ENCODE measurements around the gene APBA2.

The APBA2 gene

DNA sequence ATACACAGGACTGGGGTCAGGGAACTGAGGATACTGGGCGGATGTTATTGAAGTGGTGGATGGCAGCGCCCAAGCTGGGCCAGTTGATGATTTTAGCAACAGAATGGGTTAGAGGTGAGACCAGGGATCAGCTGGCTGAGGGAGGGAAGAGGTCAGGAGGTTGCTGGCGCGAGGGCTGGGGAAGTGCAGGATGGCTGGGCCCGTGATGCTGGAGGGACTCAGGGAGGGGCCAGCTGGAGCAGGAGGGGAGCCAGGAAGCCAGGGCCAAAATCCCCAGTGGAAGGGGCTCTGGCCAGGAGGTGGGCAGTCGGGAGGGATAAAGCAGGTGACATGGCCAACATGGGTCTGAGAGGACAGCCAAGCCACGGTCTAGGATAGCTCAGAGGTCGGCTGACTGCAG, 205.9 kb downstream of the APBA2 start:
- no peak overlapping the region for H3K9ac ChIP-seq (ENCODE audit: low read length)
- no peaks in the 10 kb centered on the region for H3K4me1 ChIP-seq (ENCODE audit: control insufficient read depth, insufficient read depth, low read length)
- no peaks in the 10 kb centered on the region for H3K9me3 ChIP-seq (ENCODE audit: control insufficient read depth, low read length)
- H3K36me3 ChIP-seq (ENCODE audit: control insufficient read depth, insufficient read depth, low read length) = no peaks in the 10 kb centered on the region
- H3K27me3 ChIP-seq (ENCODE audit: control insufficient read depth, insufficient read depth, low read length) = no peaks in the 10 kb centered on the region
- no peak overlapping the region for H3K4me3 ChIP-seq (ENCODE audit: low read length)

DNA sequence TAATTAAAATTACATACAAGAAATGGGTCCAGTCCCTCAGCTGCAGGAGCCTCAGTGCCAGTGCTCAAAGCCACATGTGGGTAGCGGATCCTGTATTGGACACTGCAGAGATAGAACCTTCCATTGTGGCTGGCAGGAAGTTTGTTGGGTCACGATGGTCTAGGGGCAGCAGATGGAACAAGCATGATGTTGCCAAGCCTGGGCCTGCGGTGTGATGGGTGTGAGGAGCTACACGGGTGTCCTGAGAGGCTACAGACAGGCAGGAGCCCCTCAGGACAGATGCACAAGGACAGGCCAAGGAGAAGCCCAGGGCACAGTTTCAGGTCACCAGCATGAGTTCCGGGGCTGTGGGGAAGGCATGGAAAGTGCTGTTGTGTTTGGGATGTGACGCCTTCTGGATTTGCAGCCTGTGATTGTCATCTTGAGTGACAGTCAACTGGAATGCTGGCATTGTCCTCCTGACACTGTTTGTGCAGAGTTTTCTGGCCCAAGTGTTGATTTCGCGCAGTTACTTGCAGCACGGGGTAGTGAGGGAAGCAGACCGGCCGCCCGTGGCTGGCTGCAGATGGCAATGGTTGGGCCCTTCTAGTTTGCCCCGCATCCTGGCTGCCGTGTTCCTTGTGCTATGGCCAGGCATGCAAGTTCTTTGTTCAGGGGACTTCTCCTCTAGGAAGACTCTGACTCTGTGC, 206.7 kb downstream of the APBA2 start:
- Histone ChIP-seq H3K27me3 (ENCODE audit: control insufficient read depth, insufficient read depth, low read length) (no peaks in the 10 kb centered on the region), H3K36me3 (ENCODE audit: control insufficient read depth, insufficient read depth, low read length) (no peaks in the 10 kb centered on the region), H3K4me3 (ENCODE audit: low read length) (no peak overlapping the region), H3K9me3 (ENCODE audit: control insufficient read depth, low read length) (no peaks in the 10 kb centered on the region), H3K9ac (ENCODE audit: low read length) (no peak overlapping the region), H3K4me1 (ENCODE audit: control insufficient read depth, insufficient read depth, low read length) (no peaks in the 10 kb centered on the region)

DNA sequence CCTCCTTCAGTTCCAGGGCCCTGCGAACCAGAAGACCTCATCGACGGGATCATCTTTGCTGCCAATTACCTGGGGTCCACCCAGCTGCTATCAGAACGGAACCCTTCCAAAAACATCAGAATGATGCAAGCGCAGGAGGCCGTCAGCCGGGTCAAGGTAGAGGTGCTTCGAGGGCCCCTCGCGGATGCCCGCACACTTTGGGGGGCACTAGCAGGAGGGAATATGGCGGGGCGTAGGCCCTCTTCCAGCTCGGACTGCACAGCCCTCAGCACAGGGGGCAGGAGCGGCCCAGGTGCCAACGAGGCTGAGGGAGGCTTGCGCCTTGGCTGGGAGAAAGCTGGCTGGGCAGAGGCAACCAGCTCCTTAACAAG, 207.3 kb downstream of the APBA2 start:
- H3K9me3 ChIP-seq (ENCODE audit: control insufficient read depth, low read length) = no peaks in the 10 kb centered on the region
- H3K9ac ChIP-seq (ENCODE audit: low read length) = no peak overlapping the region
- no peak overlapping the region for H3K4me3 ChIP-seq (ENCODE audit: low read length)
- H3K27me3 ChIP-seq (ENCODE audit: control insufficient read depth, insufficient read depth, low read length) = no peaks in the 10 kb centered on the region
- no peaks in the 10 kb centered on the region for H3K36me3 ChIP-seq (ENCODE audit: control insufficient read depth, insufficient read depth, low read length)
- no peaks in the 10 kb centered on the region for H3K4me1 ChIP-seq (ENCODE audit: control insufficient read depth, insufficient read depth, low read length)

DNA sequence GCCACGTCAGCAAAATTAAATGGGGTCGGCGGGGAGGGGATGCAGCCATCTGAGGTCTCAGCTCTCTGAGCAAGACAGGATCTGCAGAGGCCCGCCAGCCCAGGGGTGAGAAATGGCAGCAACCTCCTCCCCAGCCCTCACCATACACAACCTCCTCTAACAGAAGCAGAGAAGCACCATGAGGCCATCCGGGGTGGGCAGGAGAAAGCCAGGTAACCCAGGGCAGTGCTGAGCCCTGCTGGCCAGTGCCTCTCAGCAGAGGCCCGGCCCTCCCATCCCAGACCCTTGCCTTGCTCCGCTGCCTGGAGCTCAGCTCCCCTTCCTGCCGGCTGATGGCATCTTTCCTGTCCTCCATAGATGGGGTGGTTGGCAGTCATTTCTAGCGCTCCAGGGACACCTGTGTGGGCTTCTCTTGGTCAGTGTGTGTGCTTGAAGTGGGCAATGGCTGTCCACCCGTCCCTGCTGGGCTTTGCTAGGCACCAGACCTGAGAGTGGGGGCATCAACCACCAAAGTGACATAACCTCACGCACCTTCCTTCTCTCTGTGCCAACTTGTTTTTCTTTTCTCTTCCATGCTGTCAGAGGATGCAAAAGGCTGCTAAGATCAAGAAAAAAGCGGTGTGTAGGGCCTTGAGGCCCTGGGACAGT, 208.0 kb downstream of the APBA2 start:
- Histone ChIP-seq H3K9ac (ENCODE audit: low read length) (no peak overlapping the region), H3K9me3 (ENCODE audit: control insufficient read depth, low read length) (no peaks in the 10 kb centered on the region), H3K36me3 (ENCODE audit: control insufficient read depth, insufficient read depth, low read length) (no peaks in the 10 kb centered on the region), H3K4me1 (ENCODE audit: control insufficient read depth, insufficient read depth, low read length) (no peaks in the 10 kb centered on the region), H3K27me3 (ENCODE audit: control insufficient read depth, insufficient read depth, low read length) (no peaks in the 10 kb centered on the region), H3K4me3 (ENCODE audit: low read length) (no peak overlapping the region)

DNA sequence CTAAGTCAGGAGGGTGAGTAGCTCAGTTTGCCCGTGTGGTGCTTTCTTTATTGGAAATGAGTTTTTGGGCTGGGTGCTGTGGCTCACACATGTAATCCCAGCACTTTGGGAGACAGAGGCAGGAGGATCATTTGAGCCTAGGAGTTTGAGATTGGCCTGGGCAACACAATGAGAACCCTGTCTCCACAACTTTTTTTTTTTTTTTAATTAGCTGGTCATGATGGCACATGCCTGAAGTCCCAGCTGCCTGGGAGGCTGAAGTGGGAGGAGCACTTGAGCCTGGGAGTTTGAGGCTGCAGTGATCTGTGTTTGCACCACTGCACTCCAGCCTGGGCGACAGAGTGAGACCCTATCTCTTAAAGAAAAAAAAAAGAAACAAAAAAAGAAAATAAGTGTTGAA, 208.9 kb downstream of the APBA2 start:
- no peaks in the 10 kb centered on the region for H3K4me1 ChIP-seq (ENCODE audit: control insufficient read depth, insufficient read depth, low read length)
- H3K27me3 ChIP-seq (ENCODE audit: control insufficient read depth, insufficient read depth, low read length) = no peaks in the 10 kb centered on the region
- no peaks in the 10 kb centered on the region for H3K9me3 ChIP-seq (ENCODE audit: control insufficient read depth, low read length)
- no peaks in the 10 kb centered on the region for H3K36me3 ChIP-seq (ENCODE audit: control insufficient read depth, insufficient read depth, low read length)
- H3K4me3 ChIP-seq (ENCODE audit: low read length) = no peak overlapping the region
- no peak overlapping the region for H3K9ac ChIP-seq (ENCODE audit: low read length)

DNA sequence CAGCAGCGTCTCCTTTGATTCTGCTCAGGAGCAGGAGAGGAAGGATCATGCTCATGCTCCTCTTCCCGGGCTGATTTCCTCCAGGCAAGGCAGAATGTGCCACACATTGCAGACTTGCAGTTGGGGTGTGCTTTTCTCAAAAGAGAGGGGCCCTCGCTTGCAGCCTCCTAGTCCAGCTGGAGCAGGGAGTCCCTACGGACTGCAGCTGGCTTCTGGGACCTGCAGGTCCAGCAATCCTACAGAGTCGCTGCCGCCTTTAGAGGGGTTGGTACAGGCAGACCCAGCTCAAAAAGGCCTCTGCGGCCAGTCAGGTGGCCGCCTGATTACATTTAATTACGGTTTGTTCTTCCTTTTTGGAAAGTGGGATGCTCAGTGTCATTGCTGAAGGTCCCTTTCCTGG, 210.0 kb downstream of the APBA2 start:
- no peaks in the 10 kb centered on the region for H3K36me3 ChIP-seq (ENCODE audit: control insufficient read depth, insufficient read depth, low read length)

DNA sequence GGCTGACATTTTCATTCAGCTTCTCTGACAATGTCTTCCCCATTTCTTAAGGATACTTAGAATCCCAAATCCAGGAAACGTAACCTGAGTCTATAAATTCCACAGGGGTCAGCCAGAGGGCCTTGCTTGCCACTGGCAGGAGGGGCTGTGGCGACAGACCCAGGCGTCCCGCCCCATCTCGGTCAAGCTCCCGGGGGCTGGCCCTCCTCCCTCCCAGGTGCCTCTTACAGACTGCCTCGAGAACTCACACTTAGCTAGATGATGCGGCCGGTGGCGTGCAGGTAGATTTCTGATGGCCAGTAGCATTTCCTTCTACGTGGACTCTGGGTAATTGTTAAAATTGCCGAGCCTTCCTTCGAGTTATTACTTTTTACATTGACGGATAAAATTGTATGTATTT, 211.4 kb downstream of the APBA2 start:
- H3K9ac ChIP-seq (ENCODE audit: low read length) = no peak overlapping the region
- H3K4me1 ChIP-seq (ENCODE audit: control insufficient read depth, insufficient read depth, low read length) = no peaks in the 10 kb centered on the region
- no peaks in the 10 kb centered on the region for H3K27me3 ChIP-seq (ENCODE audit: control insufficient read depth, insufficient read depth, low read length)
- no peaks in the 10 kb centered on the region for H3K9me3 ChIP-seq (ENCODE audit: control insufficient read depth, low read length)
- no peak overlapping the region for H3K4me3 ChIP-seq (ENCODE audit: low read length)
- no peaks in the 10 kb centered on the region for H3K36me3 ChIP-seq (ENCODE audit: control insufficient read depth, insufficient read depth, low read length)

More for the DNA sequence above, 210.0 kb downstream of the APBA2 start:
- Histone ChIP-seq H3K27me3 (ENCODE audit: control insufficient read depth, insufficient read depth, low read length) (no peaks in the 10 kb centered on the region), H3K4me1 (ENCODE audit: control insufficient read depth, insufficient read depth, low read length) (no peaks in the 10 kb centered on the region), H3K9ac (ENCODE audit: low read length) (no peak overlapping the region), H3K9me3 (ENCODE audit: control insufficient read depth, low read length) (no peaks in the 10 kb centered on the region), H3K4me3 (ENCODE audit: low read length) (no peak overlapping the region)

DNA sequence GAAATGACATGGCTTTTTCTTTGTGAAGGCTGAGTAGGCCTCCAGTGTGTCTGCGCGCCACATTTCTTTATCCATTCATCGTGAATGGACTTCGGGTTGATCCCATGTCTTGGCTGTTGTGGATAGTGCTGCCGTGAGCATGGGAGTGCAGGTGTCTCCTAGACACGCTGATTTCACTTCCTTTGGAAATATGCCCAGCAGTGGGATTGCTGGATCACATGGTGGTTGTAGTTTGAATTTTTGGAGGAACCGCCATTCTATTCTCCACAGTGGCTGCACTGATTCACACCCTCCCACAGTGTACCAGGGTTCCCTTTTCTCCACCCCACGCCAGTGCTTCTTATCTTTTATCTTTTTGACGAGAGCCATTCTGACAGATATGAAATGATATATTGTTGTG, 212.2 kb downstream of the APBA2 start:
- H3K4me1 ChIP-seq (ENCODE audit: control insufficient read depth, insufficient read depth, low read length) = no peaks in the 10 kb centered on the region
- H3K36me3 ChIP-seq (ENCODE audit: control insufficient read depth, insufficient read depth, low read length) = no peaks in the 10 kb centered on the region
- H3K9ac ChIP-seq (ENCODE audit: low read length) = no peak overlapping the region
- H3K27me3 ChIP-seq (ENCODE audit: control insufficient read depth, insufficient read depth, low read length) = peaks cover 3% of the 10 kb centered on the region
- H3K4me3 ChIP-seq (ENCODE audit: low read length) = no peak overlapping the region
- no peaks in the 10 kb centered on the region for H3K9me3 ChIP-seq (ENCODE audit: control insufficient read depth, low read length)

DNA sequence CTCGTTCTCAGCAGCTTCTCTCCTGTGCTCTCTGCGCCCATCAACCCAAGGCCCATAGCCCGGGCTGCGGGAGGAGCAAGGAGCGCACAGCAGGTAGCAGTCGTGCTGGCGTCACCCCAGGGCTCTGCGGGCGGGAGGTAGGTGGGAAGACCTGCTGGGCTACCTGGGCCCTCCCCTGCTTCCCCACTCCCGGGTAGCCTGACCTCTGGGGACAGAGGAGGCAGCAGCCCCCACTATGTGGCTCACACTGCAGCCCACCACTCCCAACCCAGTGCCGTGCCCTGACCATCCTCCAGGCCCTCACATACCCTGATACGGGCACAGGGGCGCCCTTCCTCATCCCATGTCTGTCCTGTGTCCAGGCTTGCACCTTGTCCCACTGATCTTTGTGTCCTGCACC, 212.9 kb downstream of the APBA2 start:
- Histone ChIP-seq H3K4me1 (ENCODE audit: control insufficient read depth, insufficient read depth, low read length) (no peaks in the 10 kb centered on the region), H3K36me3 (ENCODE audit: control insufficient read depth, insufficient read depth, low read length) (no peaks in the 10 kb centered on the region), H3K4me3 (ENCODE audit: low read length) (no peak overlapping the region), H3K27me3 (ENCODE audit: control insufficient read depth, insufficient read depth, low read length) (peaks cover 4% of the 10 kb centered on the region), H3K9me3 (ENCODE audit: control insufficient read depth, low read length) (no peaks in the 10 kb centered on the region), H3K9ac (ENCODE audit: low read length) (no peak overlapping the region)

DNA sequence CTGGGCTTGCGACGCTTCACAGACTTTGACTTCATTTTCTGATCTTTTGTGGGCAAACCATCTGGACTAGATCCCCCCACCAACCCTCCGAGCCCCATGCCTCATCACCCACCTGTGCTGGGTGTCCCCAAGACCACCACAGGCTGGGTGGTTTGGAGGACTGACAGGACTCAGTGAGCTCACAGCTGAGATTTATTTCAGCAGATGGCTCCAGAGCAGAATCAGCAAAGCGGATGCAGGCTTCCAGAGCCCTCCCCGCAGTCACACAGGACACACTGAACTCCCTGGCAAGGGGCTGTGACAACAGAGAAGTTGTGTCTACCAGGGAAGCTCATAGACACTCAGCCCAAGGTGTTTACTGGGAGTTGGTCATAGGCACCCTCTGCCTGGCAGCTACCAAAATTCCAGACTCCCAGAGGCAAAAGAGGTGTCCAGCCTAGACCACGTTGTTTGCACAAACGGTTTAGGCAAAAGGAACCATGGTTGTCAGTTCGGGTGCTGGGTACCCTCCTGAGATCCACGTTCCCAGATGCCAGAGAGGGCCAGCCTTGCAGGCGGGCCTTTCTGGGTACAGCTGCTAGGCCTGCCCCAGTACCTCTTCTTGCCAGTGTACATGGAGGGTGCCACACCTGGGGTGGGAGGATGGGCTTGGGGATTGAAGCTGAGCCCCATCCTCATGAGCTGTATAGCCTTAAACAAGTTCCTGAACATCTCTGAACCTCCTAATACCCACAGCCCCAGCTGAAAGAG, 213.5 kb downstream of the APBA2 start:
- Histone ChIP-seq H3K27me3 (ENCODE audit: control insufficient read depth, insufficient read depth, low read length) (peaks cover 4% of the 10 kb centered on the region), H3K36me3 (ENCODE audit: control insufficient read depth, insufficient read depth, low read length) (no peaks in the 10 kb centered on the region), H3K9me3 (ENCODE audit: control insufficient read depth, low read length) (no peaks in the 10 kb centered on the region), H3K4me1 (ENCODE audit: control insufficient read depth, insufficient read depth, low read length) (no peaks in the 10 kb centered on the region), H3K9ac (ENCODE audit: low read length) (no peak overlapping the region), H3K4me3 (ENCODE audit: low read length) (no peak overlapping the region)

DNA sequence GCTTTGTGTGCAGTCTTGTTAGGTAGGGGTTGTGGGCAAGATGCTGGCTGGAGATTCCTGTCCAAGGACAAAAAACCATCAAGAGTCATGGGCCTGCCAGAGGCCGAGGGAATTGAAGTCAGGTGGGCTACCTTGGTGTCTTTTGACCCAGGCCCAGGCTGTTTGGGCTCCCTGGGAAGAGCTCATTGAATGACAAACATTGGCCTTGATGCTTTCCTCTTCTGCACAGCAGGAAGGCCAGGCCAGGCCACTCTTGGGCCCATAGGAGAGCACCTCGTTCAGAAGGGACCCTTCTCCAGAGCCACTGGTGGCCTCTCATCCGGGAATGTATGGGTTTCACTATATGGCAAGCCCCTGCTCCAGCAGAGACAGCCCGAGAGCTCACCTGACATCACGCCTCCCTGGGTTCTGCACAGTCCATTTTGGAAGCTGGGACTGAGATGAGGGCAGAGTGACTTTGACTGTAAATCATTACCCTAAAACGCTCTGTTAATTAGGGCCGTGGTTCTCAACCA, 214.8 kb downstream of the APBA2 start:
- no peaks in the 10 kb centered on the region for H3K36me3 ChIP-seq (ENCODE audit: control insufficient read depth, insufficient read depth, low read length)
- H3K4me1 ChIP-seq (ENCODE audit: control insufficient read depth, insufficient read depth, low read length) = no peaks in the 10 kb centered on the region
- no peaks in the 10 kb centered on the region for H3K9me3 ChIP-seq (ENCODE audit: control insufficient read depth, low read length)
- H3K4me3 ChIP-seq (ENCODE audit: low read length) = no peak overlapping the region
- peaks cover 4% of the 10 kb centered on the region for H3K27me3 ChIP-seq (ENCODE audit: control insufficient read depth, insufficient read depth, low read length)
- H3K9ac ChIP-seq (ENCODE audit: low read length) = no peak overlapping the region

DNA sequence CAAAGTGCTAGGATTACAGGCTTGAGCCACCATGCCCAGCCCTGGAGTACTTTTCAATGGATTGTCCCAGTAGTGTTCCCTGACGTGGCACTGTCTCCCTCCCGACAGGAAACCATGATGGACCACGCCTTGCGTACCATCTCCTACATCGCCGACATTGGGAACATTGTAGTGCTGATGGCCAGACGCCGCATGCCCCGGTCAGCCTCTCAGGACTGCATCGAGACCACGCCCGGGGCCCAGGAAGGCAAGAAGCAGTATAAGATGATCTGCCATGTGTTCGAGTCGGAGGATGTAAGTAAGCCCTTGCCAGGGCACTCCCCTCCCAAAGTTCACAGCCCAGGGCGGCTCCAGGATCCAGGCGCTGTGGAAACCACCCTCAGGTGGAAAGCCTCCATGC, 215.7 kb downstream of the APBA2 start:
- no peaks in the 10 kb centered on the region for H3K9me3 ChIP-seq (ENCODE audit: control insufficient read depth, low read length)
- no peak overlapping the region for H3K9ac ChIP-seq (ENCODE audit: low read length)
- H3K27me3 ChIP-seq (ENCODE audit: control insufficient read depth, insufficient read depth, low read length) = peaks cover 4% of the 10 kb centered on the region
- no peaks in the 10 kb centered on the region for H3K36me3 ChIP-seq (ENCODE audit: control insufficient read depth, insufficient read depth, low read length)
- no peak overlapping the region for H3K4me3 ChIP-seq (ENCODE audit: low read length)
- no peaks in the 10 kb centered on the region for H3K4me1 ChIP-seq (ENCODE audit: control insufficient read depth, insufficient read depth, low read length)
